PC-3 (cell line): ENCODE measurements around the gene PLA2G4B.

ENCODE experiments used
- EZH2 ChIP-seq: fragments of 300-600 bp; sonication (generic); IDR thresholded peaks from one replicate; pipeline ENCODE4 v1.6.1; 2017; ENCODE audit warnings: antibody characterized with exemption, mild to moderate bottlenecking, low read length; ENCODE audit not compliant: unreplicated experiment
- TF ChIP-seq, protein P1 (sequence below): fragments of 300-600 bp; sonication (generic); conservative IDR thresholded peaks from 2 replicates; pipeline ENCODE4 v1.5.1; 2017; ENCODE audit warnings: antibody characterized with exemption, low read depth, mild to moderate bottlenecking, low read length

DNA sequence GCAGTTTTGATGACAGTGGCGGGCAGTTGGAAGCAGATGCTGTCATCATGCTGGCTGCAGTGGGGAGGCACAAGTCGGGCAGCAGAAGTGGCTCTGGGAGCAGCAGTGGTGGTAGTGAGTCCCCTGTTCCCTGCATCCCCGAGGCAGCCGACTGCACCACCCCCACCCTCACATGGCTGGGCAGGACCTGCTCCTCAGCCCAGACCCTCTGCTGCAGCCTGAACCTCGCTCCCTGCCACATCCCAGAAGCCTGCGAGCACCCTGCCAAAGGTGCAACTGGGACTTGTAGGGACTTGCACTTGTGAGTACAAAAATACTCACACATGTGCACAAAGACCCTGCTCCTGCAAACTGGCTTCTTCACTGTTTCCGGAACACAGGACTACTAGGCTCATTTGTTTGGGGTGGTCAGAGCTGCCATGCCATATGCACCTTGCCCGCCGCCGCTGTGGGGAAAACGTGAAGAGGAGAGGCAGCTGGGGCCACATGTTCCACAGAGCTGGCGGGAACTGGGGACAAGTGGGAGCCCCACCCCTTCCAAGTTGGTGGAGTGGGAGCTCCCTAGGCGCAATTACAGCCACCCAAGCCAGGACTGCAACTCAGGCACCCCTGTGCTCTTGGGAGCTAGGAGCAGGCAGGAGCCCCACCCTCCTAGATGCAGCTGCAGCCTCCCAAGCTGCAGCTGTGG lies 8.5 kb upstream of the PLA2G4B start:
- TF ChIP-seq, protein P1, sequence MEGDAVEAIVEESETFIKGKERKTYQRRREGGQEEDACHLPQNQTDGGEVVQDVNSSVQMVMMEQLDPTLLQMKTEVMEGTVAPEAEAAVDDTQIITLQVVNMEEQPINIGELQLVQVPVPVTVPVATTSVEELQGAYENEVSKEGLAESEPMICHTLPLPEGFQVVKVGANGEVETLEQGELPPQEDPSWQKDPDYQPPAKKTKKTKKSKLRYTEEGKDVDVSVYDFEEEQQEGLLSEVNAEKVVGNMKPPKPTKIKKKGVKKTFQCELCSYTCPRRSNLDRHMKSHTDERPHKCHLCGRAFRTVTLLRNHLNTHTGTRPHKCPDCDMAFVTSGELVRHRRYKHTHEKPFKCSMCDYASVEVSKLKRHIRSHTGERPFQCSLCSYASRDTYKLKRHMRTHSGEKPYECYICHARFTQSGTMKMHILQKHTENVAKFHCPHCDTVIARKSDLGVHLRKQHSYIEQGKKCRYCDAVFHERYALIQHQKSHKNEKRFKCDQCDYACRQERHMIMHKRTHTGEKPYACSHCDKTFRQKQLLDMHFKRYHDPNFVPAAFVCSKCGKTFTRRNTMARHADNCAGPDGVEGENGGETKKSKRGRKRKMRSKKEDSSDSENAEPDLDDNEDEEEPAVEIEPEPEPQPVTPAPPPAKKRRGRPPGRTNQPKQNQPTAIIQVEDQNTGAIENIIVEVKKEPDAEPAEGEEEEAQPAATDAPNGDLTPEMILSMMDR = no peak
- TF ChIP-seq EZH2 = no peak
